HG02798 (cell line): ENCODE data around the gene STX17.
"Not testable (repeated sequence)": the region's sequence is repeated elsewhere in the genome, so short reads cannot be mapped to it uniquely, and the experiment has no call there.

Experiments
- ATAC-seq: cut with Tn5 transposase; IDR thresholded peaks from one replicate; pipeline ENCODE4 v1.9.1; 2021; ENCODE audit warnings: mild to moderate bottlenecking; ENCODE audit not compliant: unreplicated experiment, poor library complexity

The STX17 gene

GRCh38 chr9:99906403-99907207 is at the start of gene STX17:
TSS of gene STX17 (plus strand) at chr9:99906654. CDS start at chr9:99915240, 8,586 bp downstream.
- peak; percentile 90 for ATAC-seq

- not testable (repeated sequence) for ATAC-seq
Observed at GRCh38 chr9:99857576-99857975, 48.9 kb upstream of the STX17 start.

GRCh38 chr9:99858087-99858486 is 48.4 kb upstream of the STX17 start:
- ATAC-seq: no peak

DNA sequence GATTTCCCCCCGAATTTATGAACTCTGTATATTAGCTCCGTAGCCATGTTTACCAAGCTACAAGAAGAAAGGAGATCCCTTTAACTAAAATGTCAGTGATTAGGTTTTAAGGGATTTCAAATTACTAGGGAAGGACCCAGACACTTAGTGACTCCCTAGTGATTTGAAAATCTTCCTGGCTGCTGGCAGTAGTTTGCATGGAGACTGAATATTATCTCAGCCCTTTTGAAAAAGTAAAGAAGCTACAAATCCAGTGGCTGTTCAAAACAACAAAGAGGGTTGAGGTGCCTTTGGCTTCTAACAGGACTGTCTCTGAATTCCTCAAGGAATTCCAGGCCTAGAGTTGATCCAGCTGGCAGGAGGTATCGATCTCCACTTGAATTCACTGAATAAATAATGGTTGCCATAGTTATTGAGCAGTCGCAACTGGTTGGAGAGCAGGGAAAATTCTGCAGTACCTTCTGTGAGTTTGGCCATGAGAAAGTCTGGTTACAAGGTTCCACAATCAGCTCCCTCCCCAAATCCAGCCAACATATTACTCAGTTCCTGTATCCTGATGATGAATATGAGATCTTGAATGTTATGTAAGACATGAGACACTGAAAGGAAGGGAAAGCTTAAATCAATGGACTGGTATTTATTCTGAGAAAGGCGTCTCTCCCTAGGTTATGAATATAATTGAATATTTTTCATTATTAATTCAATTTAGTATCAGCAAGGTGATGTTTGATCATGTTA is 47.0 kb upstream of the STX17 start:
- no peak for ATAC-seq

- ATAC-seq: no peak
Observed at GRCh38 chr9:99860266-99860665, 46.2 kb upstream of the STX17 start.

GRCh38 chr9:99863955-99864354 is 42.5 kb upstream of the STX17 start:
- ATAC-seq: no peak

DNA sequence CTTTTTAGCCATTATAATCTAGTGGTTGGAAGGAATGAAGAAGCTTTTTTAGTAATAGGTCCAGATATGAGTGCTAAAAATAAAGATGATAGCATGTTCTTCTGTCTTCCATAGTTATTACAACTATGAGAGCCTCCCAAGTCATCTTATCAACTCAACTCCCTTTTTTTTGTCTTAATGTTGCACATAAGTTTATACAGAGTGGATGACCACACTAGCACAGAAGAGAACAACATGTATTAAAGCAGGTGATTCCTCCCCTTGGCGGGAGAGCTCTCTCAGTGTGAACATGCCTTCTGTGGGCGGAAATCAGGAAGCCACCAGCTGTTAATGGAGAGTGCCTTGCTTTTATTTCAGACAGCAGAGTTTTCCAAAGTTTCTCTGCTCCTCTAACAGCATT is 40.1 kb upstream of the STX17 start:
- ATAC-seq: no peak

DNA sequence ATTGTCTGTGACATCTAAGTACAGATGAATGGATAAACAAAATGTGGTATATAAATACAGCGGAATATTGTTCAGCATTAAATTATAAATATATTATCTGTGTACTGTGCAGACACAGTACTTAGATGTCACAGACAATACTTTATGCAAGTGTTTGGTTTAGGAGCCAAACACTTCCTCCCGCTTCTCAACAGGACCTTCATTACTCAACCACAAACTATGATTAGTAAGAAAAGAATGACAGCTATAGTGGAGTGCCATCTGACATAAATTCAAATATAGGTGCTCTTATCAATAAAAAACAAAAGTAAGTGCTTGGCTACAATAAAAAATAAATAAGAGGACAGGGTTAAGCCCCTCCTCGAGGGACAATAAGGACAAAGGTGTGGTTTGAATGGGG is 38.9 kb upstream of the STX17 start:
- no peak for ATAC-seq

DNA sequence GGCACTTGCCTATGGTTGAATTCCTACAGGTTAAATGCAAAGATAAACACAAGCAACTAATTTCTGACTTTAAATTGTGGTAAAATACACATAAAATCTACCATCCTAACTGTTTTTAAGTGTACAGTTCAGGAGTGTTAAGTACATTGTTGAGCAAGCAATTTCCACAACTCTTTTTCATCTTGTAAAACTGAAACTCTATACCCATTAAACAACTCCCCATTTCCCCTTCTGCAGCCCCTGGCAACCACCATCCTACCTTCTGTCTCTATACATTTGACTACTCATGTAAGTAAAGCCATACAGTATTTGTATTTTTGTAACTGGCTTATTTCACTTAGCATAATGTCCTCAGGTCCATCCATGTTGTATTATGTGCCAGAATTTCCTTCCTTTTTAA is 38.5 kb upstream of the STX17 start:
- ATAC-seq: no peak

GRCh38 chr9:99868845-99869244 is 37.6 kb upstream of the STX17 start:
- no peak for ATAC-seq

DNA sequence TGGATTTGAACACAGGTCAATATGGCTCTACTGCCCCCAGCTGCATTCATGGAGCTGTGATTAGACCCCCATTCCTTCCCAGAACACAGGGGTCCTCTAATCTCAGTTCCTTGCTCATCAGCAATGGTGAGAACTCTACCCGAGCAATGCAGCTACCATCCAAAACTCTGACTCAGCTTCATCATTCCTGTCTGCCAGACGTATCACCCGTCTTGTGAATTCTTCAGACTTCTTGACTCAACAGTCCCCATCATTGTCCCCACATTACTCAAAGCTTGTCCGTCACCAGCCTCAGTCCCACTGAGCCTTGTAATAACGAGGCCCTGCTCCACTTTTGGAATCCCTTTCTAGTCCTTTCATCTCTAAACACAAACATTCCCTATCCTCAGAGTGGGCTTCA is 36.3 kb upstream of the STX17 start:
- no peak for ATAC-seq

- no peak for ATAC-seq
Observed at GRCh38 chr9:99873531-99873930, 32.9 kb upstream of the STX17 start.

GRCh38 chr9:99873943-99874584 is 32.4 kb upstream of the STX17 start:
- no peak for ATAC-seq

GRCh38 chr9:99876190-99876589 is 30.3 kb upstream of the STX17 start:
- ATAC-seq: no peak

- ATAC-seq: no peak
Observed at GRCh38 chr9:99878651-99879050, 27.8 kb upstream of the STX17 start.

DNA sequence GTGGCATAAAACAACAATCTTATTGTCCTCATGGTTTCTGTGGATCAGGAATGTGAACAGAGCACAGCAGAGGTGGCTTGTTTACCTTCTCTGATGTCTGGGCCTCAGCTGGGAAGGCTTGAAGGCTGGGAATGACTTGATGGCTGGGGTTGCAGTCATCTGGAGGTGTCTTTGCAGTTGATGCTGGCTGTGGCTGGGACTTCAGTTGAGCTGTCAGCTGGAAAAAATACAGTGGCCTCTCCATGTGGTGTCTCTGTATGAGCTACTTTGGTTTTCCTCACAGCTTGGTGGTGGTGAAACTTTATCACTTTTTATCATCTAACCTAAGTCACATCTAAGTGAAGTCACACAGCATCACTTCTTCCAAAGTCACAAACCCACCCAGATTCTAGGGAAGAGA is 24.7 kb upstream of the STX17 start:
- ATAC-seq: no peak

- ATAC-seq: no peak
Observed at GRCh38 chr9:99885747-99886146, 20.7 kb upstream of the STX17 start.

DNA sequence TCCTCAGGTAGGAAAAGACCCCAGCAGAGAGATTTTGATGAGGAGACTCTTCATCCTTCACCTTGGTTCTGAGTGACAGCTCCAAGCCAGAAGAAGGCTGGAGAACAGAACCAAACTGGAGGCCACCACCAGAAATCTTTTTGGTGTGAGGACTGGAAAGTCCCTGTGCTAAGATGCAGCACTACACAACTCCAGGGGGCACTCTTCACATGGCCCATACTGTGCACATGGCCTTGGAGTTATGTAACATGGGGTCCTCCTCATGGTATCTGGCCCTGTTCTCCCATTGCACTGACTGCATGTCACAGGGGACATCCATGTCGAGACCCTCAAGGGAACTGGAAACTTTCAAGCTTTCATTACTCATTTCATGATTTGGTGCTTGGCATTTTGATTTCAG is 17.3 kb upstream of the STX17 start:
- ATAC-seq: no peak

- ATAC-seq: no peak
Observed at GRCh38 chr9:99894826-99895225, 11.6 kb upstream of the STX17 start.

- ATAC-seq: no peak
Observed at GRCh38 chr9:99895510-99895909, 10.9 kb upstream of the STX17 start.

DNA sequence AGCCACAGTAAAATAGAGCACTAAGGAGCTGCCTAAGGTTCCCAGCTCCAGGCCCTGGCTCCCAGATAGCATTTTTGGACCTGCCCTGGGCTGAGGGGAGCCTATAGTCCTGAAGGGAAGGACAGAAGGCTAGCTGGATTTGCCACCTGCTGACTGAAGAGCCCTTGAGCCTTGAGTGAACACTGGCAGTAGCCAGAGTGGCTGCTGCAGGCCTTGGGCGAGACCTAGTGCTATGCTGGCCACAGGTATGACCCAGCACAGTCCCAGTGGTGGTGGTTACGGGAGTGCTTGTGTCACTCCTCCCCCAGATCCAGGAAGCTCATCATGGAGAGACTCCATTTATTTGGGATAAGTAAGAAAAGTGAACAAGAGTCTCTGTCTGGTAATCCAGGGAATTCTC is 10.3 kb upstream of the STX17 start:
- ATAC-seq: no peak
